Thoracic aorta (tissue), 2 donors: ENCODE data around the gene LUC7L3. TPM values are rescaled to one million over a fixed set of nuclear protein-coding genes. Genes with fewer than 3 reads are reported as not detected.

Source experiments
- ATAC-seq: fragments of 150-250 bp; one replicate; pipeline ENCODE4 v1.8.0; 2017; ENCODE audit warnings: low read depth; ENCODE audit not compliant: insufficient number of reproducible peaks, low FRiP score
- DNase-seq: peaks from one replicate; pipeline ENCODE4 v3.0.0-alpha.2; 2020; ENCODE audit warnings: low spot score
- H3K27ac ChIP-seq, 2 donors: fragments of 200-600 bp; sonication (generic); 1 replicate in 1 of 2; 2 replicates in 1 of 2; pipeline ENCODE4 v1.5.1; 2016; ENCODE audit warnings: mild to moderate bottlenecking in 2 of 2, moderate library complexity in 2 of 2
- H3K27me3 ChIP-seq: fragments of 200-600 bp; sonication (generic); replicated peaks from 2 replicates; pipeline ENCODE4 v1.6.0; 2016; ENCODE audit warnings: mild to moderate bottlenecking; ENCODE audit not compliant: insufficient read depth
- H3K36me3 ChIP-seq: fragments of 200-600 bp; sonication (generic); one replicate; pipeline ENCODE4 v1.5.1; 2016
- H3K4me1 ChIP-seq, 2 donors: fragments of 200-600 bp; sonication (generic); 1 replicate in 1 of 2; 2 replicates in 1 of 2; pipeline versions ENCODE4 v1.5.1 to v1.6.0; 2016; ENCODE audit warnings: low read depth in 2 of 2, mild to moderate bottlenecking in 1 of 2; ENCODE audit not compliant: control insufficient read depth in 1 of 2
- H3K4me3 ChIP-seq: fragments of 200-600 bp; sonication (generic); 2 replicates; pipeline ENCODE4 v1.5.1; 2016; ENCODE audit warnings: mild to moderate bottlenecking
- H3K9me3 ChIP-seq: fragments of 200-600 bp; sonication (generic); 2 replicates; pipeline ENCODE4 v1.5.1; 2016
- total RNA-seq, 2 donors: library from RNA; depleted of rRNA; stranded (reverse); fragments of >200 nt; gene quantifications; one replicate each; pipeline versions ENCODE4 v1.1.0 to v1.2.3, GENCODE V29; 2016
- TF ChIP-seq, protein P1 (sequence below): fragments of 200-600 bp; sonication (generic); IDR thresholded peaks from one replicate; pipeline ENCODE4 v1.5.1; 2019; ENCODE audit warnings: antibody characterized with exemption

Gene LUC7L3
- total RNA-seq, 2 donors from 2014 or later: 60.8 to 136 TPM

DNA sequence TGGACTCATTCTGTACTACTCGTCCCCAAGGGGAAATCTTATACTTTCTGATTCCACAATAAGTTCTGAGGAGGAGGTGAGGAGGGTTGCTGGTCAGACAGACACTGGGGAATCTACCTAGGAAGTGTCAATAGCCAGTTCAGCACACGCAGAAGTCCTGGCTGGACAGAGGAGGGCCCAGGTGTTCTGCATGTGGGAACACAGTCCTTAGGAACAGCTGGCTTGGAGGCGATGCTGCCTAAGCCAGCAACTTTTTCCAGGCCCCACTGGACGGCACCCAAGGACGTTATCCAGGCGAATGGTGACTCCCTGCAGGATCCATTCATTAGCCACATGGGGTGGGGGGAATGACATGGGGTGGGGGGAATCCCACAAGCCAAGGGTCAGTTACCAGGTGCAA is 86.1 kb downstream of the LUC7L3 start:
- no peak for DNase-seq
- Histone ChIP-seq H3K36me3 (no peaks in the 10 kb centered on the region), H3K4me3 (no peak overlapping the region), H3K27me3 (no peaks in the 10 kb centered on the region), H3K27ac (no peak overlapping the region), H3K9me3 (no peaks in the 10 kb centered on the region), H3K4me1 (peaks cover 0 to 7% of the 10 kb centered on the region in 2 donors)
- no peak for ATAC-seq
- TF ChIP-seq, protein P1, sequence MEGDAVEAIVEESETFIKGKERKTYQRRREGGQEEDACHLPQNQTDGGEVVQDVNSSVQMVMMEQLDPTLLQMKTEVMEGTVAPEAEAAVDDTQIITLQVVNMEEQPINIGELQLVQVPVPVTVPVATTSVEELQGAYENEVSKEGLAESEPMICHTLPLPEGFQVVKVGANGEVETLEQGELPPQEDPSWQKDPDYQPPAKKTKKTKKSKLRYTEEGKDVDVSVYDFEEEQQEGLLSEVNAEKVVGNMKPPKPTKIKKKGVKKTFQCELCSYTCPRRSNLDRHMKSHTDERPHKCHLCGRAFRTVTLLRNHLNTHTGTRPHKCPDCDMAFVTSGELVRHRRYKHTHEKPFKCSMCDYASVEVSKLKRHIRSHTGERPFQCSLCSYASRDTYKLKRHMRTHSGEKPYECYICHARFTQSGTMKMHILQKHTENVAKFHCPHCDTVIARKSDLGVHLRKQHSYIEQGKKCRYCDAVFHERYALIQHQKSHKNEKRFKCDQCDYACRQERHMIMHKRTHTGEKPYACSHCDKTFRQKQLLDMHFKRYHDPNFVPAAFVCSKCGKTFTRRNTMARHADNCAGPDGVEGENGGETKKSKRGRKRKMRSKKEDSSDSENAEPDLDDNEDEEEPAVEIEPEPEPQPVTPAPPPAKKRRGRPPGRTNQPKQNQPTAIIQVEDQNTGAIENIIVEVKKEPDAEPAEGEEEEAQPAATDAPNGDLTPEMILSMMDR: no peak

Other genes with a start within 250 kb of the LUC7L3 start
- 10 to 100 TPM; 21.4 to 35.3 TPM for gene RSAD1, start 240.7 kb upstream of the LUC7L3 start, total RNA-seq
- under 1 TPM; 0.56 to 0.68 TPM for gene MYCBPAP, start 211.2 kb upstream of the LUC7L3 start, total RNA-seq
- gene EPN3, start 186.9 kb upstream of the LUC7L3 start, total RNA-seq: 1 to 10 TPM in 1 of 2 donors, not detected in 1; 1.4 TPM
- 100 to 1,000 TPM in 1 of 2 donors, 10 to 100 TPM in 1; 82.8 to 118 TPM for gene SPATA20, start 172.4 kb upstream of the LUC7L3 start, total RNA-seq
- 1 to 10 TPM in 1 of 2 donors, under 1 TPM in 1; 0.27 to 2.3 TPM for gene CACNA1G, start 158.9 kb upstream of the LUC7L3 start, total RNA-seq
- gene ABCC3, start 84.7 kb upstream of the LUC7L3 start, total RNA-seq: 100 to 1,000 TPM in 1 of 2 donors, 10 to 100 TPM in 1; 72.7 to 143 TPM
- gene ANKRD40, start 11.7 kb upstream of the LUC7L3 start, total RNA-seq: 10 to 100 TPM; 38.6 to 61.9 TPM
- gene ANKRD40CL, start 47.9 kb downstream of the LUC7L3 start, total RNA-seq: not detected
- gene WFIKKN2, start 116.0 kb downstream of the LUC7L3 start, total RNA-seq: under 1 TPM in 1 of 2 donors, not detected in 1; 0.14 TPM
- 10 to 100 TPM; 19.8 to 24.3 TPM for gene TOB1, start 146.8 kb downstream of the LUC7L3 start, total RNA-seq